ENCODE measurements around the gene ALG9. TPM values are rescaled to one million over a fixed set of nuclear protein-coding genes. Genes with fewer than 3 reads are reported as not detected.
A peak's percentile ranks its signal among the peaks of the same experiment; 100 is the strongest.

ALG9 gene, protein sequence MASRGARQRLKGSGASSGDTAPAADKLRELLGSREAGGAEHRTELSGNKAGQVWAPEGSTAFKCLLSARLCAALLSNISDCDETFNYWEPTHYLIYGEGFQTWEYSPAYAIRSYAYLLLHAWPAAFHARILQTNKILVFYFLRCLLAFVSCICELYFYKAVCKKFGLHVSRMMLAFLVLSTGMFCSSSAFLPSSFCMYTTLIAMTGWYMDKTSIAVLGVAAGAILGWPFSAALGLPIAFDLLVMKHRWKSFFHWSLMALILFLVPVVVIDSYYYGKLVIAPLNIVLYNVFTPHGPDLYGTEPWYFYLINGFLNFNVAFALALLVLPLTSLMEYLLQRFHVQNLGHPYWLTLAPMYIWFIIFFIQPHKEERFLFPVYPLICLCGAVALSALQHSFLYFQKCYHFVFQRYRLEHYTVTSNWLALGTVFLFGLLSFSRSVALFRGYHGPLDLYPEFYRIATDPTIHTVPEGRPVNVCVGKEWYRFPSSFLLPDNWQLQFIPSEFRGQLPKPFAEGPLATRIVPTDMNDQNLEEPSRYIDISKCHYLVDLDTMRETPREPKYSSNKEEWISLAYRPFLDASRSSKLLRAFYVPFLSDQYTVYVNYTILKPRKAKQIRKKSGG
- 10 to 100 TPM; 42.2 to 50.3 (median 48.3) TPM for polyA plus RNA-seq (ENCODE audit: insufficient read length in 3 of 3)
- long read RNA-seq, donor 1, partial matches to known transcripts = 0 of 1 reads
- long read RNA-seq, donor 1, other reads (novel, unspliced or antisense) = 0 of 1 reads
- long read RNA-seq, donor 2, partial matches to known transcripts = 0 of 1 reads
- long read RNA-seq, donor 2, other reads (novel, unspliced or antisense) = 0 of 1 reads
- long read RNA-seq, donor 3, partial matches to known transcripts = 0 of 2 reads
- long read RNA-seq, donor 3, other reads (novel, unspliced or antisense) = 0 of 2 reads
- long read RNA-seq, donor 4, partial matches to known transcripts = 0 of 5 reads
- long read RNA-seq, donor 4, other reads (novel, unspliced or antisense) = 0 of 5 reads
- long read RNA-seq, donor 5 = 0 reads
- long read RNA-seq, donor 6, partial matches to known transcripts = 0 of 6 reads
- long read RNA-seq, donor 6, other reads (novel, unspliced or antisense) = 0 of 6 reads
- long read RNA-seq, donor 7, partial matches to known transcripts = 0 of 4 reads
- long read RNA-seq, donor 7, other reads (novel, unspliced or antisense) = 0 of 4 reads
- long read RNA-seq, donor 8, full-length matches to known transcripts = 7 of 7 reads
- long read RNA-seq, donor 8, partial matches to known transcripts = 0 of 7 reads
- long read RNA-seq, donor 8, other reads (novel, unspliced or antisense) = 0 of 7 reads
- long read RNA-seq, donor 9, partial matches to known transcripts = 0 of 3 reads
- long read RNA-seq, donor 9, other reads (novel, unspliced or antisense) = 0 of 3 reads
- long read RNA-seq, donor 10, partial matches to known transcripts = 0 of 4 reads
- long read RNA-seq, donor 10, other reads (novel, unspliced or antisense) = 0 of 4 reads
- long read RNA-seq, donor 11, partial matches to known transcripts = 0 of 5 reads
- long read RNA-seq, donor 11, other reads (novel, unspliced or antisense) = 0 of 5 reads
- long read RNA-seq, donor 12 = 0 reads
- long read RNA-seq, donor 13 = 0 reads
- long read RNA-seq, donor 14, transcript ALG9-214 (15 exons, 2,028 nt) = major isoform, 5 of 5 reads
- long read RNA-seq, donor 14, partial matches to known transcripts = 0 of 5 reads
- long read RNA-seq, donor 14, other reads (novel, unspliced or antisense) = 0 of 5 reads
- long read RNA-seq, donor 15, partial matches to known transcripts = 0 of 3 reads
- long read RNA-seq, donor 15, other reads (novel, unspliced or antisense) = 0 of 3 reads
- long read RNA-seq, donor 16, partial matches to known transcripts = 0 of 9 reads
- long read RNA-seq, donor 16, other reads (novel, unspliced or antisense) = 0 of 9 reads

DNA sequence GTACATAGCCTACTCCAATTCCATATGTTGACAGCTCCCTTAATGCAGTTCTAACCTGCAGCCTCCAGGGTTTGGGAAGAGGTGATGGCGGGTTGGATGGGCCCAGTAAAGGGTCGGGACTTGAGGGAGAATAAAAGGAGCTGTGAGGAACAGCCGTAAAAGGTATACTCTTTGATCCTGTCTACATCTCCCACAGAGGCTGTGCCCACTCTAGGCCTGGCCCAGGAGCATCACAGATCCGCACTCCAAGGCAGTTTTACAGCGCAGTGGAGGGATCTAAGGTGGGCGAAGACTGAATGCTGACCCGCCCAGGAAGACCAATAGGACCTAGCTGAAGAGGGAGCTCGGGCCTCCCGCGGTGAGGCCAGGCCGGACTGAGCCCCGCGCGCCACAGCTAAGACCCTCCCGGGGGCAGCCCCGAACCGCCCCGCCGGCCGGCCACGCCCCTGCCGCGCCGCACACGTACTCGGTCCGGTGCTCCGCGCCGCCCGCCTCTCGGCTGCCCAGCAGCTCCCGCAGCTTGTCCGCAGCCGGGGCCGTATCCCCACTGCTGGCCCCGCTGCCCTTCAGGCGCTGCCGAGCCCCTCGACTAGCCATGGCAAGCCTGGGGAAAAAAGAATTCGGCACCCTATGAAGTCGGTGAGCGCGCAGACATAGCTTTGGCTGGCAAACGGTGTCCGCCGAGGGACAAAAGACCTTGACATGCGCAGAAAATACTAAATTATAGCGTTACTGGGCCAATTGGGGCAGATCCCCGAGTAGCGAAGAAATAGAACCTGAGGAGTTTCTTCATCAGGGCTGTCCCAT is at the start of gene ALG9:
TSS of gene ALG9 (minus strand) at position 696 of the 807 bp plus-strand sequence. CDS start at position 597, 99 bp downstream.
- peak; percentile 56 to 85 (median 79) for DNase-seq (ENCODE audit: extremely low read depth in 1 of 11, low read depth in 9 of 11, low spot score in 4 of 11)

DNA sequence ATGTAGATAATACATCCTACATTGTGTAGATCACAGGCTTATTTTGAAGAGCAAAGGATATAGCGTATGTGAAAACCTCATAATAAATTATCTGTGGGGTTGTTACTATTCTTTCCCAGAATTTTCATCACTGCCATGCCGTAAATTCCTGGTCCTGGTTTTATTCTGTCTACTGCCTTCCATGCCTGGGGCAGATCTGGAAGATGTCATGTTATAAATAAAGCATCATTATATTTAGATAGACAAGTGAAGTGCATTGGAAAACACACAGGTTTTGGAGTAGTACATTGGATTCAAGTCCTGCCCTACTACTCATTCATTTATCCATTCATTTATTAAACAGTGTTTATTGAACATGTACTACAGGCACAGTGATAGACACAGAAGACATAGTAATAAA is 49.5 kb upstream of the ALG9 start:
- no peak for DNase-seq (ENCODE audit: extremely low read depth in 1 of 11, low read depth in 9 of 11, low spot score in 4 of 11)

DNA sequence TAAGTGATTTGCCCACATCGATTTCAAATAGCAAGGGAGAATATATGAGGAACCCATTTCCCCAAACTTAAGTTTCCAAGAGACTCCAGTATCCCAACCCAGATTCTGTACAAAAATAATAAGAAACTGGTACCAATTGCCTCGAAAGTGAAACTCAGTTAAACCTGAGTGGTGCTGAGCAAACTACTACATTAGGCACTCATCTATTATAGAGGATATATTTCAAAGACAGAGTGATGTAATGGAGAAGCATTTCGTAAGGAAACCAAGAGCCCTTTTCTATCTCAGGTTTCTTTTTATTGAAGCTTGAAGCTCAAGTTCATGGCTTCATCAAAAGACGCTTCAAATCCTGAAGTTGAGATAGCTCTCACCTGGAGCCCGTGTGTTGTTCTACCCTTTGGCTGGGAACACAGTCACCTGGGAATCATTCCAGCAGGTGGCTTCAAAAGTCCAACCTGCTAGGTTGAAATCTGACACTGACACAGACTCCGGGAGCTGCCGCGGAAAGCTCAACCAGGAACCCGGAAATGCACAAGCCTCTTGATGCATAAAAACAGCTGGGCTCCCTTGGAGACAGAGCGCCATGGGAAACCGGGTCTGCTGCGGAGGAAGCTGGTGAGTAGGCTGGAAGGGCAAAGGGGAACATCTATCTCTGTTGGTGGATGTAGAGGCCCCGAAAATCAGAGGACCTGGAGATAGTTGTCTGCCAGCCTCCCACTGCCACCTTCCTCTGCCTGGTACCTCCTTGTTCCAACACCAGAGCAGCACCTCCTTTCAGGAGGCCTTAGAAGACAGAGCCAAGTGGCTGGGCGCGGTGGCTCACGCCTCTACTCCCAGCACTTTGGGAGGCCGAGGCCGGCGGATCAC is 47.2 kb upstream of the ALG9 start, which contains the start of gene C11orf52:
TSS of gene C11orf52 (plus strand) at position 524 of the 867 bp plus-strand sequence. CDS start at position 584, 60 bp downstream.
- peak in 10 of 11 donors; percentile 71 to 90 (median 81) for DNase-seq (ENCODE audit: extremely low read depth in 1 of 11, low read depth in 9 of 11, low spot score in 4 of 11)

DNA sequence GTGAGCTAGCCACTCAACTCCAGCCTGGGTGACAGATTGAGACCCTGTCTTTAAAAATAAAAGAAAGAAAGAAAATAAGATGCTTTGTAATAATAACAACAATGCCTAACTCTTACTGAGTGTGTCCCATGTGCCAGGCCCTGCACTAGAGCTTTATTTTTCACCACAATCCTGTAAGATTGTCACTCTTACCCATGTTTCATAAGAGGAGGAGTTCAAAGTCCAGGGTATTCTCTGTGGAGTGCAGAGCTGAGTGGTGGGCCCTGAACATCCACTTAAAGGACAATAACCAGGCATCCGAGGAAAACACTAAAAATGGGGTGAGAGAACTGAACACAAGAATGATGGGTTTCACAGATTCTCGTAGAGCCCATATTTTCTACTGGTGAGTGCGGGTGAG is 46.4 kb upstream of the ALG9 start:
- no peak for DNase-seq (ENCODE audit: extremely low read depth in 1 of 11, low read depth in 9 of 11, low spot score in 4 of 11)

DNA sequence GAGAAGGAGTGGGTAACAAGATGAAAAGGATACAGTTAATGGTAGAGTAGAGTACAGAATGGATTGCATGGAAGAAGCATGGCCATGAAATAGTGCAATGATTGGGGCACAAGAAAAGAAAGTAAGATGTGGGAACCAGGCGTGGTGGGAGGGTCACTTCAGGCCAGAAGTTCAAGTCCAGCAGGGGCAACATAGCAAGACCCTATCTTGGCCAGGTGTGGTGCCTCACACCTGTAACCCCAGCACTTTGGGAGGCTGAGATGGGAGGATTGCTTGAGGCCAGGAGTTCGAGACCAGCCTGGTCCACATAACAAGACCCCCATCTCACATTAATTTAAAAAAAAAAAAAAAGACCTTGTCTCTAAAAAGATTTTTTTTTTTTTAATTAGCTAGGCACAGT is 45.9 kb upstream of the ALG9 start:
- no peak for DNase-seq (ENCODE audit: extremely low read depth in 1 of 11, low read depth in 9 of 11, low spot score in 4 of 11)

DNA sequence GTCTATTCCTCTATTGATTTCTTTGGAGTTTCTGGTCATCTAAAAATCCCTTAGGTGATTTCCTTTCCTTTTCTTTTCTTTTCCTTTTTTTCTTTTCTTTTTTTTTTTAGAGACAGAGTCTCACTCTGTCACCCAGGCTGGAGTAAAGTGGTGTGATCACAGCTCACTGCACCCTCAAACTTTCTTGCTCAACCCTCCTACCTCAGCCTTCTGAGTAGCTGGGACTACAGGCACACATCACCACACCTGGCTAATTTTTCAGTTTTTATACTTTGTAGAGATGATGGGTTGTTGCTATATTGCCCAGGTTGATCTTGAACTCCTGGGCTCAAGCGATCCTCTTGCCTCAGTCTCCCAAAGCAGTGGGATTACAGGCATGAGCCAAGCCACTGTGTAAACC is 45.4 kb upstream of the ALG9 start:
- no peak for DNase-seq (ENCODE audit: extremely low read depth in 1 of 11, low read depth in 9 of 11, low spot score in 4 of 11)

DNA sequence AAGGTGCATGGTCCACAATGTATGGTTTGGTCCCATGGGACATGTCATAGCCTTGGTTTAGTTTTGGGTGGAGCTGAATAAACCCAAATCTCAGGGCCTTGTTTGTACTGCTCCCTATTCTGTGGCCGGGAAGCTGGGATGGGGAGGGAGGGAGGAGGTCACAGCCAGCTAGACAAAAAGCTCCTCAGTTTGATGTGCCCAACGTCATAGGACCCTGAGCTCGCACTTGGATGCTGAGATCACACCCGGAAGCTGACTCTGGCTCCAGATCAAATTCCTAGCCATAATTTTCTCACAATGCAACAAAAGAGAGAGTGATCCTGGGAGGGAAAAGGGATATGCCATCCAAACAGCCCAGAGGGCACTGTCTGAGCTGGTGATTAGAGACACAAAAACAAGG is 42.6 kb upstream of the ALG9 start:
- DNase-seq (ENCODE audit: extremely low read depth in 1 of 11, low read depth in 9 of 11, low spot score in 4 of 11) = peak in 1 of 11 donors; percentile 70

DNA sequence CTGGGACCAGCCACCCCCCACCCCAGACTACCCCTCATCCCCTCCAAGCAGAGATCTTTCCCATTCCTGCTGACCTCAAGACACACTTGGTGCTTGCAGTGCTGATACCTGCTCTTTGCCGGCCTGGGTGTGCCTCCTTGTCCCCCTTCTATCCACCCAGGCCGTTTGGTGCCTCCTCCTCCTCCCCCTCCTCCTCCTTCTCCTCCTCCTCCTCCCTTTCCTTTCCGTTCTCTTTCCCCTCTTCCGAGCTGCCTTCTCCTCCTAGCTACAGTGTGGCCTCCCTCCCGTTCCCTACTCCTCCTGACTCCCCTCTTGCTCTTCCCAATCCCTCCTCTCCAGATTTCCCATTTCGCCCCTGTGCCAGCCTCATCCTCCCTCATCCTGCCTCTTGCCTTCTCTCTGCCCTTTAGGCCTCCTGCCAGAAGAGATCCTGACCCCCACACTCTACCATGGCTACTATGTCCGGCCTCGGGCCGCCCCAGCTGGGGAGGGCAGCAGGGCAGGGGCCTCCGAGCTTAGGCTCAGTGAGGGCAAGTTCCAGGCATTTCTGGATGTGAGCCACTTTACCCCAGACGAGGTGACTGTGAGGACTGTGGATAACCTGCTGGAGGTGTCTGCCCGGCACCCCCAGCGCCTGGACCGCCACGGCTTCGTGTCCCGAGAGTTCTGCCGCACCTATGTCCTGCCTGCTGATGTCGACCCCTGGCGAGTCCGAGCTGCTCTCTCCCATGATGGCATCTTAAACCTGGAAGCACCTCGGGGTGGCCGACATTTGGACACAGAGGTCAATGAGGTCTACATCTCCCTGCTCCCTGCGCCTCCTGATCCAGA is 41.9 kb upstream of the ALG9 start:
- DNase-seq (ENCODE audit: extremely low read depth in 1 of 11, low read depth in 9 of 11, low spot score in 4 of 11) = no peak

DNA sequence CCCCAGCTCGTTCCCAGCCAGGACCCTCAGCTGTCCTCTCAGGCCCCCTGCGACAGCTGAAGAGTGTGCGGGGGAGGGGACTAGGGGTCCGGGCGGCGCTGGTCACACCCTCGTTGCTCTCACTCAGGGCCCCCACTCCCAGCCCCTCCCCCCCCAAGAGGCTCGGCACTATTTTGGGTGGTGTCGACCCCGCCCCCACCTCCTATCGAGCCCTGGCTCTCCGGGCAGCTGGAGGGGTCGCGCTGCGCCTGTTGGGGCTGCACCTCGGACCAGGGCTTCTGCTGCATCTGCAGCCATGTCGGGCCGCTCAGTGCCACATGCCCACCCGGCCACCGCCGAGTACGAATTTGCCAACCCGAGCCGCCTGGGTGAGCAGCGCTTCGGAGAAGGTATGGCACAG is 41.2 kb upstream of the ALG9 start, which contains the start of gene HSPB2:
TSS of gene HSPB2 (plus strand) at position 200 of the 400 bp plus-strand sequence. CDS start at position 296, 96 bp downstream.
- no peak for DNase-seq (ENCODE audit: extremely low read depth in 1 of 11, low read depth in 9 of 11, low spot score in 4 of 11)

DNA sequence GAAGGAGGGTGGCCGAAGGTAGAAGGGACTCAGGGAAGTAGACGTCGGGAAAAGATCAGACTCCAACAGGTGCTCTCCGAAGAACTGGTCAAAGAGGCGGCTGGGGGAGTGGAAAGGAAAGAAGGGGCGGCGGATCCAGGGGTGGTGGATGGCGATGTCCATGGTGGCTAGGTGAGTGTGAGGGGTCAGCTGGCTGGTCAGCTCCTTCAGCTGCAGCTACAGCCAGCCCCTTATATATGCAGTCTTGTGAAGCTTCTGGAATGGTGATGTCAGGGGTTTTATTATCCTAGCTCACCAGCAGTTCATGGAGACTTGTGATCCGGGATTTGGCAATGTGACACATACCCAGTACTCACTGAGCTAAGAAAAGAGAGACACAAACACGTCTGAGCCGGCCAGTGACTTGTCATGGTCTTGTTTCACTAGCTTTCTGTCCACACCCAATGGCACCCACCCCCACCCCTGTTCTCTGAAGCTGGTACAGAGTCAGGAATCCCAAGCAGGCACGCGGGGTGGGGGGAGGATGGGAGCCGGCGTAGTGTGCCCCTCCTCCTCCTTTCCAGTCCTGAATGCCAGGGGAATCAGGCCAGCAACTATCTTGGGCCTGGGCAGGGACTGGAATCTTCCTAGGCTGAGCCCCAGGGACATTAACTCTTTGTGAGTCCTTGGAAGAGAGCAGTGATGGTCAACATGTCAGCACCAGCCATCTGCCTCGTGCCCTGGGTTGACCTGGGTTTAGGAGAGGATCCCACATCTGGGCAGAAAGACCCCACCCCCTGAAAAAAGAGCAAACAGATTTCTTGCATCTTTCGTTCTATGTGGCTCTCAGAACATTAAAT is 40.4 kb upstream of the ALG9 start, which contains the start of gene CRYAB:
TSS of gene CRYAB (minus strand) at position 208 of the 839 bp plus-strand sequence. CDS start at position 162, 46 bp downstream.
- peak in 4 of 11 donors; percentile 47 to 69 (median 58) for DNase-seq (ENCODE audit: extremely low read depth in 1 of 11, low read depth in 9 of 11, low spot score in 4 of 11)

DNA sequence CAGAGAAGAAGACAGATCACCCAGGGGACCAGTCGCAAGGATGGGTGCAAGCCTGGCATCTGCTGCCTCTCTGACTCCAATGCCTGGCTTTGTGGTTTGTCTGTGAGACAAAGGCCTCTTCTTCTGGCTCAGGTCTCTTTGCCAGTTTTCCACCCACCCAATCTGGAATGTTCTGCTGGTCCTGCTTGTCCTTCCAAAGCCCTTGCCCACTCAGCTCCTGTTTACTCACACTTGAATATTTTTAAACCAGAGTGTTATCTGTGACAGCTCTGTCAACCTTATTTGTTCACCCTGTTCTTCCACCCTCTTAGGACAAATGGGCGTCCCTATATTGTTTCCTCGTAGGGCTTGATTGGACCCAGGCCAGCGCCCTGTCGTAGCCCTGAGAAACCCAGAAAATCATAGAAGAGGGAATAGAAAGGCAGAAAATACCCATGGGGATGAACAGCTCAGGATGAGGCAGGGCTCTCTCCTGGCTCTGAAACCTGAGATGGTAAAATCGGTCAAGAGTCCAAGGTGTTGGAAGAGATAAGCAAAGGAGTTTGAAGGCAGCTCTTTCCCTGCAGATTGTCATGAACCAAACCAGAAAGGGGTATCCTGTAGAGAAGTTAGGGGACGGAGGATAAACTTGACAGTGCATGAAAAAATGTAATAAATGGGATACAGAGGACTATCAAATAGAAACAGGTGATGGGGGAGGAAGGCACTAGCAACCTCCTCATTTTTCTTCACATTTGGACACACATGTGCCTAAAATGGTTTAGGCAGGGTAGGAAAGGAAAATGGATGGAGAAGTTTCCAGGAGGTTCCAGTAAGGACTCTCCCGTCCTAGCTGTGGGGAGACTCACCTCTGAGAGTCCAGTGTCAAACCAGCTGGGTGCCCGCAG is 39.5 kb upstream of the ALG9 start:
- no peak for DNase-seq (ENCODE audit: extremely low read depth in 1 of 11, low read depth in 9 of 11, low spot score in 4 of 11)

DNA sequence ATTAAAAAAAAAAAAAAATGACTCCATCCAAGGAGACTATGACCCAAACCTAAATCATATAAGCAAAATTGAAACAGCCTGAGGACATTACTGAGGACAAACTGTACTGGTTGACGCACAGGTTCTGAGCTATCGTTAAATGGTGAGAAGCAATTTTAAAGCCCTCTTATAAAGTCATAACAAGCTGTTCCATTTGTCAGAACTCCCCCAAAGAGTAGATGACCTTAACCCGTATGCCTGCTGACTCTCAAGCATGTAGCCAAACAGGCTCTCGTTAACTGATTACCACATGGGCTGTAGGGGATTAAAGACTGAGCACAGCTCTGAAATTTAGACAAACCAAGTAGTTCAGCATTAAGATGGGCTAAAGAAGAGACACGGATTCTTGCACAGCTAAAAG is 38.0 kb upstream of the ALG9 start:
- no peak for DNase-seq (ENCODE audit: extremely low read depth in 1 of 11, low read depth in 9 of 11, low spot score in 4 of 11)

DNA sequence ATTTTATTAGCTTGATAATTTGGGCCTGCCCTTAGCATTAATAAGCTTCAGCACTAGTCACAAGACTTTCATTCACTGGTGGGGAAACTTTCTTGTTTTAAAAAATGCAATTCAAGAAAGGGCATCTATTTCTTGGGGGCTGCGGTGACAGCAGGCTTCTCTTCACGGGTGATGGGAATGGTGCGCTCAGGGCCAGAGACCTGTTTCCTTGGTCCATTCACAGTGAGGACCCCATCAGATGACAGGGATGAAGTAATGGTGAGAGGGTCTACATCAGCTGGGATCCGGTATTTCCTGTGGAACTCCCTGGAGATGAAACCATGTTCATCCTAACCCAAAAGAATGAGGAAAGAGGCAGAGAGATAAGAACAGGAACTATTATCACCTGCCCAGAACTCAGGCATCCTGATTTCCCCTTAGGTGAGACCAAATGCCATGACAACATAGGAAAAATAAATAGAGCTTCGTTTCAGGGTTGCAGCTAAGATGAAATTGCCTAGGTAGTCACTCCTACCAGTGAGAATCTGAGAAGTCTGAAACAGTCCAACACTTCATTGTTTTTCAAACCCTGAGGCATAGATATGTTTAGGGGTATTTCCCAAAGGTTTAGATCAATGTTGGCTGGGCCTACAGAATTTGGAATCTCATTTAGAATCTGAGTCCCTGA is 37.4 kb upstream of the ALG9 start:
- no peak for DNase-seq (ENCODE audit: extremely low read depth in 1 of 11, low read depth in 9 of 11, low spot score in 4 of 11)
